H7 (cell line): ENCODE measurements around the gene UCHL1. TPM values are rescaled to one million over a fixed set of nuclear protein-coding genes. Genes with fewer than 3 reads are reported as not detected.
A peak's percentile ranks its signal among the peaks of the same experiment; 100 is the strongest.

Source experiments
- DNase-seq: peaks from one replicate; pipeline ENCODE4 v3.0.0; 2012
- H3K27me3 ChIP-seq: 2 replicates; pipeline ENCODE4 v1.6.0; 2011; ENCODE audit warnings: mild to moderate bottlenecking, low read length; ENCODE audit not compliant: control insufficient read depth, insufficient read depth
- H3K36me3 ChIP-seq: replicated peaks from 2 replicates; pipeline ENCODE4 v1.5.1; 2011; ENCODE audit warnings: low read length; ENCODE audit not compliant: control insufficient read depth, insufficient read depth
- H3K4me3 ChIP-seq: 2 replicates; pipeline ENCODE4 v1.5.1; 2011; ENCODE audit warnings: low read depth, mild to moderate bottlenecking, control low read depth, low read length, moderate library complexity; ENCODE audit not compliant: insufficient read depth
- total RNA-seq: library from RNA; depleted of rRNA; stranded (reverse); fragments of >200 nt; shearing (Covaris generic); gene quantifications from 2 replicates; pipeline ENCODE4 v1.2.3, GENCODE V29; 2014

UCHL1 gene
- total RNA-seq, 1 experiment from 2014 or later: 1,354 TPM

DNA sequence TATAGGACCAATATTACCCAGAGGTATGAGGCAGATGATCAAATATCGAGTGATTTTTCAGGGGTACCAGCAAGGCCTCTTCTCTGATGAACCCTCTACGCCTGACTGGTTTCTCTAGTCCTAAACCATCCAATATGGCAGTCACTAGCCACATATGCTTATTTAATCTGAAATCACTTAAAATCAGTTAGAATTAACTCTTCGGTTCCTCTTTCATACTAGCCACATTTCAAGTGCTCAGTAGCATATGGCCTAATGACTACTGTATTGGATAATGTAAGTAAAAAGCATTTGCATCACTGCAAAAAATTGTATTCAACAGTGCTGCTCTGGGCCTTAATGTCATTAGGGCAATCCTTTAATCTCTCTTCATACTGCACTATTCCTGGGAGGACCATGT lies 38.0 kb upstream of the UCHL1 start:
- Histone ChIP-seq H3K27me3 (no peaks in the 10 kb centered on the region; the same call in 1 of the 2 replicates), H3K36me3 (no peaks in the 10 kb centered on the region), H3K4me3 (no peak overlapping the region)
- DNase-seq: no peak

DNA sequence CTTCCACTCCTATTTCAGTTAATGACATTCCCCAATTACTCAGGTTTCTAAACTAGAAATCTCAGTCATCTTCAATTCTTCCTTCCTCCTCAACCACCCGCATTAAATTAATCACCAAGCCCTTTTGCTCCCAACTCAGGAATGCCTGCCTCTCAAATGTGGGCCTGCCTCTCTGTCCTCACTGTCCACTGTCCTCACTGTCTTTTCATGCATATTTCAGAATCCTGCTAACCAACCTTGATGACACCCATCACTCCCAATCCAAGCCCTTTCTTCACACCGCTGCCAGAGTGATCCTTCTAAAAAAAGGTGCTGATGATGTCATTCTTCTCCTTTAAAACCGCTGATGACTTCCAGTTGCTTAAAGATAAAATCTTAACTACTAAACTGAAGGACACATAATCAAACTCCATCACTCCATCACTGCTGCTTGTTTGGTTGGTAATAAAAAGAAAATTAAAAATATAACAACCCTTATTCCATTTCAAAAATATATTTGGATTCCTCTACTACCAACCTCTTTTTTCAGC lies 37.2 kb upstream of the UCHL1 start:
- no peak for DNase-seq
- Histone ChIP-seq H3K36me3 (no peaks in the 10 kb centered on the region), H3K4me3 (no peak overlapping the region), H3K27me3 (no peaks in the 10 kb centered on the region)

DNA sequence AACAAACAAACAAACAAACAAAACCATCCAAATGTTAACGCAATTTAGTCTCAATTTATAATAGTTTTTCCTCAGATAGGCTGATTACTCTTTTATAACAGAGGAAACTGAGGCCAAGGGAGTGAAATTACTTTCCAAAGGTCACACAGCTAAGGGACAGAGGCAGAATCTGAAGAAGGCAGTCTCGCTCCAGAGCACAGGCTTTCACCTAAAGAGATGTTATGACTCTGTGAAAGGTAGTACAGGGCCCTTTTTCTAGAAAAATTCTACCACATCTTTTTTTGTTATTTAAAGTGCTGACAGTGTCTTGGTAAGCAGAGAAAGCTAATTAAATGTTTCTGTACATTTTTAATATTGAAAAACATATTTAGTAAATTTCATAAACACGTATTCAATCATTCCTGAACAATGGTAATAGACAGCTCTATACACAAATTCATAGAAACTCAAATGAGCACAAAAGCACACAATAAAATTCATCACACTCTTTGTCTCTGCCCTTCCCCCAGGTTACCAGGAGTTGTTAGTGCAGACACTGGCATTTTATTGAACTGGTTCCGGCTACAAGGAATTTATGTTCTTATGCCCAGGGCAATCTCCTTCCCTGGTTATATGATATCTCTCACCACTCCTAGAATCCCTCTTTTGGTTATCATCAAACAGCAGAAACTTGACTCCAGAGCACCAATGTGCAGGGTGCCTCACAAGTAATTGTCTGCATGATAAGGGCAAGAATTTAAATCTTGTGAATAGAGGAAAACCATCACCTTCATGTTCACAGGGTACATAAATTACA lies 34.7 kb upstream of the UCHL1 start:
- no peak for DNase-seq
- Histone ChIP-seq H3K27me3 (no peaks in the 10 kb centered on the region), H3K4me3 (no peak overlapping the region), H3K36me3 (no peaks in the 10 kb centered on the region)

DNA sequence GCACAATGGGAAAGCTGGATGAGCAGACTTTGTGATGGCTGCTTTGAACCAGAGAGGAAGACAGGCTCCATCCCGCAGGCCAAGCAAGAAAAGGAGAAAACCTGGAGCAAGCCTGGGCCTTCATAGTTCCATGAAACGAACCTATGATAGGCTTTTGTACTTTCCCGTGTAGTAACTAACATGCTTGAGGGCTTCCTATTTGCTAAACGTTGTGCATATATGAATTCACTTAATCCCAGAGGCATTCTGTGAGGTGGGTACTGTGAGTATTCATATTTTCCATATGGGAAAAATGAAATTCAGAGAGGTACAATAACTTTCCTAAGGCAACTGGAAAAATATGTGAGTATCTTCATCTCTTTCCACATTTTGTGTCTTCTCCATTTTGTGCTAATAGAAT lies 28.8 kb upstream of the UCHL1 start:
- Histone ChIP-seq H3K27me3 (no peaks in the 10 kb centered on the region), H3K36me3 (no peaks in the 10 kb centered on the region), H3K4me3 (no peak overlapping the region)
- no peak for DNase-seq

DNA sequence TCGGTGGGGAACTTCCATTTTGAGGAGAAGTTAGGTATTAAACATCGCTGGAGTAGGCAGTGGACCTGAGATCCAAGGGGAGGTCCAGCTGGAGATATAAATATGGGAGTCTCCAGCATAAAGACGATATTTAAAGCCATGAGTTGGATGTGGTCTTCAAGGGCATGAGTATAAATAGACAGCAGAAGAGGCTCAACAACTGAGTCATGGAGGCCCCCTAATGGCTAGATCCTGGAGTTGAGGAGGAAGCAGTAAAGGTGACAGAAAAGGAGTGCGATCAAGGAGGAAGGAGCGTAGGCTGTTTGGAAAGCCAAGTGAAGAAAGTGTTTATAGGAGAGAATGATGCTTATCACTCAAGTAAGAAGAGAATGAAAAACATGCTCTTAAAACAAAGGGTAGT lies 24.3 kb upstream of the UCHL1 start:
- Histone ChIP-seq H3K36me3 (no peaks in the 10 kb centered on the region), H3K27me3 (no peaks in the 10 kb centered on the region), H3K4me3 (no peak overlapping the region)
- DNase-seq: no peak

DNA sequence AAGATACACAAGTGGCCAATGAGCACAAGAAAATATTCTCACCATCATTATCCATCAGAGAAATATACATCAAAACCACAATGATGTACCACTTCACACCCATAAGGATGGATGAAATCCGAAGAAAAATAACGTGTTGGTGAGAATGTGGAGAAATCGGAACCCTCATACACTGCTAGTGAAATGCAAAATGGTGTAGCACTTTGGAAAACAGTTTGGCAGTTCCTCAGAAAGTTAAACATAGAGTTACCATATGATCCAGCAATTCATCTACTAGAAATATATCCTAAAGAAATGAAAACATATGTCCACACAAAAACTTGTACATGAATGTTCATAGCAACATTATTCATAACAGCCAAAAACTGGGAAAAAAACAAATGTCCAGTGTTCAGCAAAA lies 23.9 kb upstream of the UCHL1 start:
- Histone ChIP-seq H3K27me3 (no peaks in the 10 kb centered on the region), H3K36me3 (no peaks in the 10 kb centered on the region), H3K4me3 (no peak overlapping the region)
- no peak for DNase-seq

DNA sequence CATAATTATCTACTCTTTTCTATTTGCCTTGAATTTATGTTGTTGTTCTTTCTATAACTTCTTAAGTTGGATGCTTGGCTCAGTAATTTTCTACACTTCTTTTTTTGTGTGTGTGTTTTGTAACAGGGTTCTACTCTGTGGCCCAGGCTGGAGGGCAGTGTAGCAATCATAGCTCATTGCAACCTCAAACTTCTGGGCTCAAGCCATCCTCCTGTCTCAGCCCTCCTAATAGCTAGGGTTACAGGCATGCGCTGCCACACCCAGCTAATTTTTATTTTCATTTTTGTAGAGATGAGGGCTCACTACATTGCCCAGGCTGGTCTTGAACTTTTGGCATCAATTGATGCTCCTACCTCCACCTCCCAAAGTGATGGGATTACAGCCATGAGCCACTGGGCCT lies 20.7 kb upstream of the UCHL1 start:
- DNase-seq: no peak
- Histone ChIP-seq H3K27me3 (no peaks in the 10 kb centered on the region), H3K36me3 (no peaks in the 10 kb centered on the region), H3K4me3 (no peak overlapping the region)

DNA sequence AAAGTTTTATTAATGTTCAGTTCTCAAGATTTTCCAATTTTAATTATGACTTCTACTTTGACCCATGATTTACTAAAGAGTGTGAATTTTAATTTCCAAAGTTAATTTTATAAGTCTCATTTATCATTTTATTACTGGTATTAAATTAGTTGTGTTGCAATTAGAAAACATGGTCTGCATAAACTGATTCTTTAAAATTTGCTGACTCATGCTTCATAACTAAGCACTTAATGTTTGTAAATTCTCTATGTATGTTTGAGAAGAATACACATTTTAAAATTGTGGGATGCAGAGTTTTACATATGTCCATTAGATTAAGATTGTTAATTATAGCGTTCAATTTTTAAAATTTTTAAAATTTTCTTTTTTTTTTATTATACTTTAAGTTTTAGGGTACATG lies 20.2 kb upstream of the UCHL1 start:
- no peaks in the 10 kb centered on the region for H3K36me3 ChIP-seq
- H3K4me3 ChIP-seq: no peak overlapping the region
- H3K27me3 ChIP-seq: no peaks in the 10 kb centered on the region
- no peak for DNase-seq

DNA sequence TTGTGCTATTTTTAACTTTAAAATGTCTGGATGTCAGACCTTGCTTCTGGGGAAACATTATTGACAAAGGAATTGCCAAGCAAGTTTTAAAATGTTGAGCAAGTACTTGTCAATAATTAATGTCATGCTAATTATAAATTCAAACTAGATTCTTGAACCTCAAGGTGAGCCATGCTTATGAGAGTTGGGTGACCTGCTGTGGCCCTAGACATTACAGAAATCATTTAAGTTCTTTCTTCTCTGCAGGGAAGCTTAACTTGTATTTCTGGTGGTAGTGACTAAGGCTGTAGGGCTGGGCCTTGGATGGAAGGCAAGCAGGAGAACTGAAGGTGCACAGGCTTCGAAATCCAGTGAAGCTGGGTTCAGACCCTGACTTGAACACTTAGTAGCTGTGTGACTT lies 14.8 kb upstream of the UCHL1 start:
- Histone ChIP-seq H3K36me3 (no peaks in the 10 kb centered on the region), H3K4me3 (no peak overlapping the region), H3K27me3 (no peaks in the 10 kb centered on the region)
- no peak for DNase-seq

DNA sequence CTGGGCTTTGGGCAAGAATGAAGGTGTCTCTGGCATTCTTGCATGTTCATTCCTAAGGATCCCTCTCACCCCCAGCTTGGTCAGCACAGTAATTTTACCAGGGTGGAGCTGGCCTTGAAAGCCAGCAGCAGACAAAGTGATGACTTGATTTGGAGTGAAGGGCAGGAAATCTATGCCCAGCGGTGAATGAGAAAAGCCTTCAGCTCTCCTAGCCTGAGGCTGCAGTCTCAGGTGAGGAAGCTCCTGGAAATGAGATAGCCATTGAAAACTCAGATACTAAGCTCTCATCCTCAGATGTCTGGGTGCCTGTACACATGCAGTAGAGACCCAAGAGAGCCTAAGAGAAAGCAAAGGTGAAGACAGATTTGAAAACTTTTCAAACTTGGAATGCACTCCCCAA lies 10.7 kb upstream of the UCHL1 start:
- H3K36me3 ChIP-seq: no peaks in the 10 kb centered on the region
- H3K4me3 ChIP-seq: no peak overlapping the region
- DNase-seq: no peak
- H3K27me3 ChIP-seq: no peaks in the 10 kb centered on the region

DNA sequence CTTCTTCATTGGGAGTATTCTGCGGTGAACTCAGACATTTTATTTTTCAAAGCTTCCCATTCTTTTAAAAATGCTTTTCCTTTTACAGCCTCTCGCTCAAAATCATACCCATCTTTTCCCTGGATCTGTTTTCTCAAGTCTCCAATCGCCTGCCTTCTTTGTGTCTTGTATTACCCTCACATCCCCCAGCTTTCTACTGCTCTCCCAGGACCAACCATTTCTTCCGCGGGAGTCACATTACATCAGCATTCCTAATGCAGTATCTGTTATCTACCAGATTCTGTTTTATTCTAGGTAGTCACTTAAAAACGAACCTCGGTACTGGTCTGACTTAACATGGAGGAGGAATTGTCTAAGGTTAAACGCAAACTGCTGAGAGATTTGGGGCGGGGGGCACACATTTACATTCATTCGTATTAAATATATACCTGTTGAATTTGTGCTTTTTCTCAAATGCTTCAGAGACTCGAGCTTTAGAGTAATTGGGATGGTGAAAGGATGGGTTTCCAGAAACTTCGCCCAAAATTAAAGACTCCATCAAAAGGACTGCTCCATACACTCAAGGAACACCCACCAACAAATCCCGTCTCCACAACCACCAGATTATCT lies 493 bp upstream of the UCHL1 start:
- Histone ChIP-seq H3K4me3 (peak overlapping the region; percentile 97), H3K36me3 (peaks cover 24% of the 10 kb centered on the region), H3K27me3 (no peaks in the 10 kb centered on the region)
- DNase-seq: peak; percentile 68

DNA sequence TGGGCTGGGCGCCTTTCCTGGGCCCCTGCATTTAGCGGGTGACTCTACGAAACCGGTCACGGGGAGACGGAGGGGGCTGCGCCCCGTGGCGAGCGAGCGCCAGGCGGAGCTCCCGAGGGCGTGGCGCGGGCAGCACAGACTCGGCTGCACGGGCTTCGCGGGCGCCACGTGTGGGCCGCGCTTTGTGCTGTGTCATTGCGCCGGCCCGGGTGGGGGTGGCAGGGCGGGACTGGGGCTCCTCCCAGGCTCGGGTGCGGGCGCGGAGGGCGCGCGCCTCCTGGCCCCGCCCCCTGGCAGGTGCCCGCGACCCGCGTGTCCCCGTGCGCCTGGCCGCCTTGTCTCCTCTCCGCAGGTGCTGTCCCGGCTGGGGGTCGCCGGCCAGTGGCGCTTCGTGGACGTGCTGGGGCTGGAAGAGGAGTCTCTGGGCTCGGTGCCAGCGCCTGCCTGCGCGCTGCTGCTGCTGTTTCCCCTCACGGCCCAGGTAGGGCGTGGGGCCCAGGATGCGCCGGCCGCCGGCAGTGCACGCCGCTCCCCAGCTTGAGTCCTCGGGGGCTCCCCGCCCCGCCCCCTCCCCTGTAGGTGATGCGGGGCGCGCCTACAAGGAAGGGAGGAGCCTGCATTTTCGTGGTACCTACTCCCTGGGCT lies 651 bp downstream of the UCHL1 start:
- peak; percentile 88 for DNase-seq
- H3K36me3 ChIP-seq: peaks cover 33% of the 10 kb centered on the region
- no peaks in the 10 kb centered on the region for H3K27me3 ChIP-seq
- peak overlapping the region; percentile 97 for H3K4me3 ChIP-seq

DNA sequence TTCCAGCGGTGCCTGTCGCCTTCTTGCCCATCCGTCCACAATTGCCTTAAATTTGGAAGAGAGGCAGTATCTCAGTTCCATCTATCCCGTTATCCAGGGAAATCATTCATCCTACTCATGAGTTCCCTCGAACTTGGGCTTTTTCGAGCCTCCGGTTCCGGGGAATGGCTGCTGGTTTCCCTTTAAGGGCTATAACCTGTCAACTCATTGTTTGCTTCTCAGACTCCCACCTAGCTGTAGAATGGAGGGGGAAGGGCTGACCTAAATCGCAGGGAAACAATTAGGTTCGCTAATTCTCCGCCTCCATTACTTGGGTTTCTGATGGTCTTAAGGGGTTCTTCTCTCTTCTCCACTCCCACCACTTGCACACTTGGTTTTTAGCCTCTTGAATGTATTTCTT lies 1.2 kb downstream of the UCHL1 start:
- Histone ChIP-seq H3K4me3 (peak overlapping the region; percentile 97), H3K36me3 (peaks cover 38% of the 10 kb centered on the region), H3K27me3 (no peaks in the 10 kb centered on the region)
- DNase-seq: peak; percentile 52

DNA sequence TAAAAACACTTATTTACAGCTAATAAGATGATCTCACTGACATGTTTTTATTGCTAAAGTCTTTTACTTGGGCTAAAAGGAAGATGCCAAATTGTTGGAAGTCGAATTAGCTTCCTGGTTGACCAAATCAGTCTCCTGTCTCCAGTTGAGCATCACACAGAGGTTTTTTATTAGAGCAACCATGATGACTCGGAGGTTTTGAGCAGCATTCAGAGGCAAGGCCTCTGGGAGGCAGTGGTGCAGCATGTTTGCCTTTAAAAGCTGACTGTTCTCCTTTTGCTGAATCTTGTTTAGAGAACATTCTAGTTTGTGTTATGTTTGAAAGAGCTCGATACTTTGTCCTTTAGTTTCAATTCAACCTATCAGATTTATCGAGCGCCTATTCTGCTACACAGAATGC lies 2.1 kb downstream of the UCHL1 start:
- Histone ChIP-seq H3K36me3 (peaks cover 46% of the 10 kb centered on the region), H3K4me3 (no peak overlapping the region), H3K27me3 (no peaks in the 10 kb centered on the region)
- DNase-seq: peak; percentile 49
